Cardiac fibroblast (primary cell): Measurements from ENCODE around the gene SLC7A8.

Source experiments
- DNase-seq, 2 donors: peaks; one replicate each; pipeline versions ENCODE4 v3.0.0 to v3.0.0-alpha.2; 2010; ENCODE audit warnings: low read depth in 2 of 2
- H3K4me3 ChIP-seq, 2 donors: replicated peaks in 1 of 2; 1 replicate in 1 of 2; 2 replicates in 1 of 2; pipeline ENCODE4 v1.5.1; 2011; ENCODE audit warnings: low read depth in 2 of 2, low read length in 2 of 2, mild to moderate bottlenecking in 2 of 2, moderate library complexity in 1 of 2
- TF ChIP-seq, protein P1 (sequence below): IDR thresholded peaks from one replicate; pipeline ENCODE4 v1.5.1; 2011; ENCODE audit warnings: low read depth, mild to moderate bottlenecking, low read length, inconsistent platforms

SLC7A8 gene

DNA sequence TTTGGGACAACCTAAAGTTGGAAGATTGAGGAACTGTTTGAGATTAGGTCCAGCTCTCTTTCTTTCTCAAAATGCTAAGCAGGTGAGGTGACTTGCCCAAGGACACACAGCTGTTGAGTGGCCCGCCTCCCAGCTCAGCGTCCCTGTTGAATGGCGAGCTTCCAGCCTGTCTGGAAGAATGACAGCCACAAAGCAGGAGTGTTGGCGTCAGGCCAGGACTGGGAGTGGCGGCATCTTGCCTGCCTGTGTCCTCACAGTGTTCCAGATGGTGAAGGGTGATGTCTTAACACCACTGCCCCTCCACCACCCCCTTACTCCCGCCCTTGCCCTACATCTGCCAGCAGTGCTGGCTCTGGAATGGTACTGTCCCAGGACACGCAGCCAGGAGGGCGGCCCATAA, 60.0 kb downstream of the SLC7A8 start:
- no peak overlapping the region for H3K4me3 ChIP-seq
- TF ChIP-seq, protein P1, sequence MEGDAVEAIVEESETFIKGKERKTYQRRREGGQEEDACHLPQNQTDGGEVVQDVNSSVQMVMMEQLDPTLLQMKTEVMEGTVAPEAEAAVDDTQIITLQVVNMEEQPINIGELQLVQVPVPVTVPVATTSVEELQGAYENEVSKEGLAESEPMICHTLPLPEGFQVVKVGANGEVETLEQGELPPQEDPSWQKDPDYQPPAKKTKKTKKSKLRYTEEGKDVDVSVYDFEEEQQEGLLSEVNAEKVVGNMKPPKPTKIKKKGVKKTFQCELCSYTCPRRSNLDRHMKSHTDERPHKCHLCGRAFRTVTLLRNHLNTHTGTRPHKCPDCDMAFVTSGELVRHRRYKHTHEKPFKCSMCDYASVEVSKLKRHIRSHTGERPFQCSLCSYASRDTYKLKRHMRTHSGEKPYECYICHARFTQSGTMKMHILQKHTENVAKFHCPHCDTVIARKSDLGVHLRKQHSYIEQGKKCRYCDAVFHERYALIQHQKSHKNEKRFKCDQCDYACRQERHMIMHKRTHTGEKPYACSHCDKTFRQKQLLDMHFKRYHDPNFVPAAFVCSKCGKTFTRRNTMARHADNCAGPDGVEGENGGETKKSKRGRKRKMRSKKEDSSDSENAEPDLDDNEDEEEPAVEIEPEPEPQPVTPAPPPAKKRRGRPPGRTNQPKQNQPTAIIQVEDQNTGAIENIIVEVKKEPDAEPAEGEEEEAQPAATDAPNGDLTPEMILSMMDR, result no peak
- peak in 1 of 2 donors; percentile 34 for DNase-seq

GRCh38 chr14:23122086-23122485, 61.4 kb downstream of the SLC7A8 start:
- no peak overlapping the region for H3K4me3 ChIP-seq
- TF ChIP-seq, protein P1, result no peak
- DNase-seq, result no peak

- H3K4me3 ChIP-seq, result no peak overlapping the region
- TF ChIP-seq, protein P1, result no peak
- DNase-seq, result peak; percentile 44 to 94
Observed at GRCh38 chr14:23121361-23121771, 62.1 kb downstream of the SLC7A8 start.

DNA sequence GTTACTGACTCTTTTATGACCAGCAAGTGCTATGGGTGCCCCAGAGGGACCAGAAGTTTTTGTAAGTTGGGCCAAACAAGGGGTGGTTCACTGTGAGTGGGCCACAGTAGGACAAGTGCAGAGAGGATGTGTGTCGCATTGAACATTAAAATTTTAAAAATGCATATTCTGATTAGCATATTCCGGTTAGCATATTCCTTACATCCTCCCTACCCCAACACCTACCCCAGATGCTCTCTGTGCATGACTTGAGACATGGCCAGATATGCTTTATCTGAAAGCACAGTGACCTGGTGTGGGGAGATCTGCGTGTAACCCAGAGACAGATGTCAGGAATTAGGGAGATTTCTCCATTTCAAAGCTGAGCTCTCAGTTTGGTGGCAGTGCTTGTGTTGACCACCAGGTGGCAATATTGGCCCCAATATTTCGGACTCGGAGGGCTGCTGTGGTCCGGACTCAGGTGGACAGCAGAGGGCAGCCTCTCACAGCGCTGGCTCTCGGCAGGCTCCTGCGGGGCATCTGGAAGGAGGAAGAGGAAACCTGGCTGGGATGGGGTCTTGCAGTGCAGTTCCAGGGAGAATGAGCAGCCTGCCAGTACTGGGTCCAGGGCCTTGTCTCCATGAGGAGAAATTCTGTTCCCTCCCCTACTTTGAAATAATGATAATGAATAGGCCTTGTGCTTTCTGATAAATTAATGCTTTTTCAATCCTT, 62.8 kb downstream of the SLC7A8 start:
- DNase-seq, result peak; percentile 87 to 92
- TF ChIP-seq, protein P1, result peak; percentile 100
- no peak overlapping the region for H3K4me3 ChIP-seq

DNA sequence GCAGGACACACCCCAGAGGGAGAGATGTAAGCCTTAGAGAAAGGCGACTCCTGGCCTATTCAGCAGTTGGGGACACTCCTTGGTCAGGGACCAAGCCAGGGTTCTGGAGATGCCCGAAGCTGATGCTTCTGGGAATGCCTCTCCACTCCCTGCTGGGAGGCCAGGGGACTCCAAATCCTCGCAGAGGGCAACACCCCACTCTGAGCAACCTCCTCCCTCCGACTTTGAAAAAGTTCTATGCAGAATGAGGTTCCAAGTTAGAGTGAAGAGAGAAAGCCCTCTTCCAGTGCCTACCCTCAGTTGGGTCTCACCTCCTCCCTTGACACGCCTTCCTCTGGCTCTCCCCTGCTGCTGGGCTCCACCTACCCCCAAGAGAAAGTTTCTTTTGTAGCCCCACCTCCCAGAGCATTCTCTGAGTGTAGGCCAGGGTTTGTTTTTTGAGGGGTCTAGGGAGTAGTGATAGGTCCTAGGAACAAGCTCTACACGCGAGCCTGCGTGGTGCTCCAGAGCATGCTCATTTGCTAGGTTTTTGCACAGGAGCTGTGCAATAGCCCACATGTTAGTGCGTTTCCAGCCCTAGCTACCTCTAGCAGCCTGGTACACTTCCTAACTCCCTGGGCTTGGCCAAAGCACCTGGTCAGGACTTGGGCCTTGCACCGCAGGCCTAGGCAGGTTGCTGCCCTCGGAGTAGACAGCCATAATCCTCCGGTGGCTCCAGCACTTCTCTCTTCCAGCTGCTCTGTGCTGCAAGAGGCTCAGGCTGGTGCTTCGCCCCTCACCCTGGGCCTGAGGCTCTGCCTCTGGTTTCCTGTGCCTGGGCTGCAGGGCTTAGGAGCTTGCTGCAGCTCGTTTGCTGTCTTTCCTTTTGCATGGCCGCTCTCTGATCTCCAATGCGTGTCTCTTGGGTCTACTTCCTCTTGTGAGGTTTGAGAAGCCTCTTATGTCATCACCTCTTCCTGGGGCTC, 63.8 kb downstream of the SLC7A8 start:
- no peak for DNase-seq
- TF ChIP-seq, protein P1, result no peak
- no peak overlapping the region for H3K4me3 ChIP-seq

DNA sequence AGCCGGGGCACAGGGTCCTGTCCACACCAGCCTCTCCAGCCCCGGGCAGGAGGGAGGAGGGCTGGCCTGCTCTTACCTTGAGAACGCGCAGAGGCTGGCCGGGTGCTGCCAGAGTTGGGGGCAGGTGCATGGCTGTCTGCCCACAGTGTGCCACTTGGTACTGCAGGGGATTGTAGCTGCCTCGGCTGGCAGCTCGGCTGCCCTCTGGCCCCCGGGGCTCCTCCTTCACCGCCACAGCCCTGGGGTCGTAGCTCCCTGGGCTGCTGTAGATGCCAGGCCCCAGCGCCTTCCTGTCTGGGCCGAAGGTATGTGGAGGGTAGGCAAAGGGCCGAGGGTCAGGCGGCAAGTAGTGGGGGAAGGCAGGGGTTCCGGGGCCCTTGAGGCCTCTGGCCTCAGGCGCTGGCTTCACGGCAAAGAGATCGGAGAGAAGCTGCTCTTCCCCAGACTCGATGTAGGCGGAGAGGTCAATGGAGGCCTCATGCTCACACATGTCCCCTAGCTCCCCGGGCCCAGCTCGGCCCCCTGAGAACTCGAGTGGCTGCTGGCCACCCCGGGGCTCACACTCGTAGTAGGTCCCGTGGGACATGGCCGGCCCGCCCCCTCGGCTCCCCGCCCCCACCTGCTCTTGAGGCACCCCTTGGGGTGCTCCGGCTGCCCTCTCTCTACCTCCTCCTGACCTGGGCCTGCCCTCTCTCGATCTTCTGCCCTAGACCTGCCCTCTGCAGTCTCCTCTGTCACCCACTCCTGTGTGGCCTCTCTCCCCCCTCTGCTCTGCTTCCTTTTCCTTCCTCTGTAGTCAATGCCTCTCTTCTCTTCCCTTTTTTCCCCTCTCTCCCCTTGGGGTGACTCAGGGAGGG, 64.7 kb downstream of the SLC7A8 start, which contains the start of gene CEBPE:
CEBPE (minus strand) TSS at position 750 of the 857 bp plus-strand sequence; CDS start at position 586, 164 bp downstream.
- no peak for DNase-seq
- H3K4me3 ChIP-seq, result no peak within 1 kb of the TSS
- TF ChIP-seq, protein P1, result no peak
